Measurements from ENCODE around the gene BANF2. TPM values are rescaled to one million over a fixed set of nuclear protein-coding genes. Genes with fewer than 3 reads are reported as not detected.
"Not testable (repeated sequence)": the region's sequence is repeated elsewhere in the genome, so short reads cannot be mapped to it uniquely, and the experiment has no call there.

Gene BANF2
- total RNA-seq, 1 donor from 2014 or later, result not detected

GRCh38 chr20:17759449-17759848, 59.7 kb downstream of the BANF2 start:
- no peak for ATAC-seq
- no peak for DNase-seq (ENCODE audit: low spot score)

- DNase-seq (ENCODE audit: low spot score) (no peak), ATAC-seq (no peak)
These were observed 61.8 kb downstream of the BANF2 start for GRCh38 chr20:17761604-17762003.

GRCh38 chr20:17762243-17762872, 62.6 kb downstream of the BANF2 start:
- ATAC-seq (no peak), DNase-seq (ENCODE audit: low spot score) (no peak)

- ATAC-seq, result no peak
- DNase-seq (ENCODE audit: low spot score), result no peak
These were observed 63.2 kb downstream of the BANF2 start for GRCh38 chr20:17762873-17763557.

GRCh38 chr20:17765017-17765416, 65.3 kb downstream of the BANF2 start:
- ATAC-seq (no peak), DNase-seq (ENCODE audit: low spot score) (no peak)

GRCh38 chr20:17765584-17765983, 65.8 kb downstream of the BANF2 start:
- DNase-seq (ENCODE audit: low spot score), result no peak
- no peak for ATAC-seq

- no peak for DNase-seq (ENCODE audit: low spot score)
- ATAC-seq, result no peak
These were observed 66.5 kb downstream of the BANF2 start for GRCh38 chr20:17766226-17766625.

- DNase-seq (ENCODE audit: low spot score) (no peak), ATAC-seq (no peak)
These were observed 67.9 kb downstream of the BANF2 start for GRCh38 chr20:17767624-17768023.

GRCh38 chr20:17768271-17768670, 68.5 kb downstream of the BANF2 start:
- ATAC-seq (no peak), DNase-seq (ENCODE audit: low spot score) (no peak)

GRCh38 chr20:17769716-17770115, 70.0 kb downstream of the BANF2 start:
- ATAC-seq; DNase-seq (ENCODE audit: low spot score): not testable (repeated sequence)

- DNase-seq (ENCODE audit: low spot score), result no peak
- no peak for ATAC-seq
These were observed 71.6 kb downstream of the BANF2 start for GRCh38 chr20:17771206-17772004.

- ATAC-seq (no peak), DNase-seq (ENCODE audit: low spot score) (no peak)
These were observed 72.2 kb downstream of the BANF2 start for GRCh38 chr20:17772005-17772343.

- no peak for DNase-seq (ENCODE audit: low spot score)
- ATAC-seq, result no peak
These were observed 73.9 kb downstream of the BANF2 start for GRCh38 chr20:17773619-17774018.

GRCh38 chr20:17775600-17775999, 75.8 kb downstream of the BANF2 start:
- ATAC-seq (no peak), DNase-seq (ENCODE audit: low spot score) (no peak)

GRCh38 chr20:17776551-17776950, 76.8 kb downstream of the BANF2 start:
- ATAC-seq (no peak), DNase-seq (ENCODE audit: low spot score) (no peak)

GRCh38 chr20:17779011-17779410, 79.2 kb downstream of the BANF2 start:
- not testable (repeated sequence) for ATAC-seq; DNase-seq (ENCODE audit: low spot score)

- no peak for DNase-seq (ENCODE audit: low spot score)
- no peak for ATAC-seq
These were observed 83.0 kb downstream of the BANF2 start for GRCh38 chr20:17782768-17783167.

- DNase-seq (ENCODE audit: low spot score) (no peak), ATAC-seq (no peak)
These were observed 83.9 kb downstream of the BANF2 start for GRCh38 chr20:17783671-17784070.

- DNase-seq (ENCODE audit: low spot score) (no peak), ATAC-seq (no peak)
These were observed 85.2 kb downstream of the BANF2 start for GRCh38 chr20:17785007-17785406.

Measured in left lobe of liver (tissue), 2 donors.